Superior temporal gyrus (tissue), 1 donor: ENCODE results near the gene B4GALNT3.

Experiments used
- DNase-seq: peaks from one replicate; pipeline ENCODE4 v3.0.0-alpha.2; 2016; ENCODE audit errors: extremely low spot score

The B4GALNT3 gene

DNA sequence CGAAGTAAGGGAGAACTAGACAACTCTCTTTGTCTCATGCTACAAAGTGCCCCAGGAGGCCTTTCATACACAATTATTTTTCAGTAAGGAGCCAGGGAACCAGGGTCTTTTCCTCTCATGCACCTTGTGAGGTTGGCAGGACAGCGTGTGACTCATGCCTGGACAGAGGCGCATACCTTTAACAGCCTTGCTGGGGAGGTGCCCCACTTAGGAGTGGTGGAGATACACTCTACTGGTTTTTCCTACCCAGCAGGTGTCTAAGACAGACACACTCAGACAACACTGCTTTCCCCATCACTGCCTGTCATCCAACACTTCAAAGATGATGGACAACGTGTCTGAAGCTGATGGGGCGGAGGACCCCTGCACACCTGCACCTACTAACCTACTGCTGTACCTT, 49.1 kb downstream of the B4GALNT3 start:
- DNase-seq: no peak

DNA sequence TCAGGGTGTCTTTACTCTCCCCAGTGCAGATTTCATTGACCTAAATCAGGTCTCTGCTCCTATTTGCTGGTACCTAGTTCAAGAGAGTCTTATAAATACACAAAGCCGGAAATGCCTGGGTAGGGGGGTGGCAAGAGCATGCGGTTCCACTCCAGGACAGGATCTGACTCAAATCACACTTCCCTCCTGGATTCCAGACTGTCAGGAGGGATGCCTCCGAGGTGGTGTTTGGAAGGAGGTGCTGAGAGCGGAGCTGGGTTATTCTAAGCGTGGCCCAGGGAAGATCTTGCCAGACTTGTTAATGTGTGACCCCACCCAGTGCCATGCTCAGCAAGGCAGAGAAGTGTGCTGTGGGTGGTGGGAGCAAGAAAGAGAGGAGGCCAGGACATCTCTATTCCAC, 49.8 kb downstream of the B4GALNT3 start:
- DNase-seq: peak; percentile 19

DNA sequence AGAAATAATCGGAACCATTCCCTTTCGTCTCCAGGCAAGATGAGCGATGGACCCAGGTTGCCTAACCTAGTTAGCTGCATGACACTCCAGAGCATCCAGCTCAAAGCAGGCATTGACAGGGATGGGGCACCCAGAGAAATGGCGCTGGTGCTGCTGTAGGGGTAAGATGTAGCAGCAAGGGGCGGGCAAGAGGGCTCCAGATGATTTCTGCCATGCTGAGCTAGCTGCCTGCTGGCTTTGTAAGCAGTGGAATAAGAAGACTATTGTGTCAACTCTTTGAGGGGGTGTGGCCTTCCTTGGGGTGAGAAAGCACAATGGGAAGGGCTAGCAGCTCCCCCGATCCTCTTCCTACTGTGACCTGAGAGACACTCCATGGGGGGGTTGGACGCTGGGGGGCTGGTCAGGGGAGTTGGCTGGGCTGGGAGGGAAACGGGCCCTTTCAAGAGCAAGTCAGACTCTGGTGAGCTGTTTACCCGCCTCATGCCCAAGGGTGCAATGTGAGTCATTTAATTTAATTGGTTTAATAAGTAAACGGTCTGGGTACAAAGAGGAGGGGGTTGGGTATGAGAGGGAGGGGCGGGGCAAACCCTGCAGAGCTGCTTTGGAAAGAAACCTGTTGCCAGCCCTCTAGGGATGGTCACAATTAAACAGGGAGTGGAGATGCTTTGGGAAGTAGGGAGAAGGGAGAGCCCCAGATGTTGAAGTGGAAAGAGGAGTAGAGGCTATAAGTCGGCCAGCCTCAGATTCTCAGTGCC, 50.5 kb downstream of the B4GALNT3 start:
- peak; percentile 37 for DNase-seq

DNA sequence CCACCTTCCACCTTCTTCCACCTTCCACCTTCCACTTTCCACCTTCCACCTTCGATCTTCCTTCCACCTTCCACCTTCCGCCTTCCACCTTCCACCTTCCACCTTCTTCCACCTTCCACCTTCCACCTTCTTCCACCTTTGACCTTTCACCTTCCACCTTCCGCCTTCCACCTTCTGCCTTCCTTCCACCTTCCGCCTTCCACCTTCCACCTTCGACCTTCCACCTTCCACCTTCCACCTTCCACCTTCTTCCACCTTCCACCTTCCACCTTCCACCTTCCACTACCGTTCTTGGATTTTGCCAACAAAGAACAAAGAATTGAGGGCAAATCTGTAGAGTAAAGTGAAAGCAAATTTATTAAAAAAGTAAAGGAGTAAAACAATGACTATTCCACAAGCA, 53.2 kb downstream of the B4GALNT3 start:
- DNase-seq: no peak

DNA sequence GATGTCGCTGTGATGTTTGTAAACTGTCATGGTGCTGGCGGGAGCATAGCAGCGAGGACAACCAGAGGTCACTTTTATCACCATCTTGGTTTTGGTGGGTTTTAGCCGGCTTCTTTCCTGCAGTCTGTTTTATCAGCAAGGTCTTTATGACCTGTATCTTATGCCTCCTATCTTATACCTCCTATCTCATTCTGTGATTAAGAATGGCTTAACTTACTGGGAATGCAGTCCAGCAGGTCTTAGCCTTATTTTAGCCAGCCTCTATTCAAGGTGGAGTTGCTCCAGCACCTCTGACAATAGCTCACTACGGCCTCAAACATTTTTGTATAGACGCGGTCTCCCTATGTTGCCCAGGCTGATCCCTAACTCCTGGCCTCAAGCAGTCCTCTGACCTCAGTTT, 53.7 kb downstream of the B4GALNT3 start:
- no peak for DNase-seq

DNA sequence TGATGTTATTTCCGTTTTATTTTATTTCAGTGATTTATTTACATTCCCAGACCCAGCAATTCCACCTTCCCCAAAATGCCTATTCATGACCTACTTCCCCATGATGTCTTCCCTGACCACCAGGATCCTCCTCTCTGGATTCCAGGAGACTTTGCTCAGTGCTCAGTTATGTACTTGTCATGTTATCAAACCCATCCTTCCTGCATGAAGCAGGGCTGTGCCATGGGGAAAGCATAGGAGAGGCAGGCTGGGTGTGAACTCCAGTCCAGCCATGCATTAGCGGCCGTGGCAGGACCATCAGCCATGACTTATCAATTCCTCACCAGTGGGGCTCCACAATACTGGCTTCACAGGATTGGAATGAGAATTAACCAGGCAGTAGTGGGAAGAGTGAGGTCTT, 57.8 kb downstream of the B4GALNT3 start:
- no peak for DNase-seq

DNA sequence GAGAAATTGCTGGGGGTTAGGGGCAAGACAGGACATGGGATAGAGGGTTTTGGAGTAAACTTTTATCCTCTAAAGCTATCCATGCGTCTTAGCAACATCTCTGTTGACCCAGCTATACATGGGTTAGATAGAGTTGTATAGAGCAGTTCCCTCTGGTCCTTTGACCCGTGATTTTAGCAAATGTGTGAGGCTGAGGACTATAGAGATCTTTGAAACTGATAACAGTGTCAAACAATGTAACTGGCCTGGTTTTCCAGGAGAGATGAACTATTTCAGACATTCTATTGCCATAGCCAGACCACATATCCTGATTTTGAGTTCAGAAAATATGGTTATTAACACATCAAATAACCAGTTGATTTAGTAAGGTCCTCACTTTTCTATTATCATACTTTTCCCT, 60.4 kb downstream of the B4GALNT3 start:
- no peak for DNase-seq

DNA sequence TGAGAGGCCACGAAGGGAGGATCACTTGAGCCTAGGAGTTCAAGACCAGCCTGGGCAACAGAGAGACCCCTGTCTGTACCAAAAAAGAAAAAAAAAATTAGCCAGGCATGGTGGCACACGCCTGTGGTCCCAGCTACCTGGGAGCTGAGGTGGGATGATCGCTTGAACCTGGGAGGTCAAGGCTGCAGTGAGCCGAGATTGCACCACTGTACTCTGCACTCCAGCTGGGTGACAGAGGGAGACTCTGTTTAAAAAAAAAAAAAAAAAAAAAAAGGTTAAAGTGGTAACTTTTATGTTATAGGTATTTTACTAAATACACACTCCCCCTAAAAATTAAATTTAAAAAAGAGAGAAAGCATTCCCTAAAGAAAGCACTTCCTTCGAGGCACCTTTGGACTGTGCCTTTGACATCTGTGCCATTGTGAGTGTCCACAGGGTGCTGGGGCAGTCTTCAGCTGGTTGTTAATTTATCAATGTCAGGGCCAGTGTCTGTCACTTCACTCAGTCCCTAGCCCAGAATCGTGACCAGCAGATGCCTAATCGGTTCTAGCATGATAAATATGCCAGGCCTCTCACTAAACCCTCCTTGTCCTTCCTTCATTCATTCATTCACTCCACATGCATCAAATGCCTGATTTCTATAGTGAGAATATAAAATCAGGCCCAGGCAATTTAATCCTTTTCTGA, 63.1 kb downstream of the B4GALNT3 start:
- DNase-seq: no peak

DNA sequence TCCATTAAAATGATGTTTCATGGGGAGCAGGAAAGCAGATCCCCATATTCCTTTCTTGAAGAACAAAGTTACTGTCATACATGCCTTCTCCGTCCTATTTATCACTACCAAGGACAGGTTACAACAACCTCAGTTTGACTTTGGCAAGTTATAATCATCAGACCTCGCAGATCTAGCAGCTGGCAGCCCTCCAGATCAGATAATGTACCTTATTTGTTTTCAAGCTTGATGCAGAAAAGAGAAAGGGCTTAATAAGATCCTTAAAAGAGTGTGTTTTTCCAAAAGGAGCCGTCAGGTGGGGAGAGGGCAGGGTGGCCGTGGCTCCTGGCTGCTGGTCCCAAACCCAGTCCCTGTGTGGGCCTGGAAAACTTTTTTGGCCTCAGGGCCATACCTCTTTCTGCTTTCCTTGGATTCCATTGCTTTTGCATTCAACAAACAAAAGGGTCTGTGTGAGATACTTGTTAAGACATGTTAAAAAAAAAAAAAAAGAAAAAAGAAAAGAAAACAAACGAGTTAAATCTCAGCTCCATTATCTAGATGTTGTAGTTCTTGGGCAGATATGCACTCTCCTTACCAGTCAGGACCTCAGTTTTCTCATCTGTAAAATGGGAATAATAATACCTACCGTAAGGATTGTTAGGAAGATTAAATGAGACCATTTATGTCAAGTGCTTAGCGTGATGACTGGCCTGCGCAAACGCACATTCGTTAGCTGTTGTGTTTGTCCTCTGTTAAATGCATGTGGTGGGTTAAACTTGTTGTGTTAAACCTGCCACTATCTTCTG, 64.6 kb downstream of the B4GALNT3 start:
- DNase-seq: no peak

DNA sequence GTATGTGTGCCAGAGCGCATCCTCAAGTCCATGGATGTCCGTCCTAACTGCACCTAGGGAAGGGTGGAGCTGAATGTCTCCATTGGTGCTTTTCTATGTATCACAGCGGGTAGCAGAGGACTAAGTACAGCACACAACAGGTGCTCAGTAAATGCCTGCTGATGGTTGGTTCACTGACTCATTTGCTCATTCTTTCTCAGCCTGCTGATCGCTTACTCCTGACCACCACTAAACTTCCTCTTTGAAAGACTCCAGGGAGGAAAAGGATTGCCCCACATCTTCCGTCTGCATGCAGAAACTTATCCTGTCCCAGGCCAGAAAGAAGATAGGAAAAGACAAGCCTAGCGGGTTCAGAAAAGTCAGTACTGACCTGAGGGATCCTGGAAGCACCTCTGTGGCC, 66.3 kb downstream of the B4GALNT3 start:
- DNase-seq: no peak

DNA sequence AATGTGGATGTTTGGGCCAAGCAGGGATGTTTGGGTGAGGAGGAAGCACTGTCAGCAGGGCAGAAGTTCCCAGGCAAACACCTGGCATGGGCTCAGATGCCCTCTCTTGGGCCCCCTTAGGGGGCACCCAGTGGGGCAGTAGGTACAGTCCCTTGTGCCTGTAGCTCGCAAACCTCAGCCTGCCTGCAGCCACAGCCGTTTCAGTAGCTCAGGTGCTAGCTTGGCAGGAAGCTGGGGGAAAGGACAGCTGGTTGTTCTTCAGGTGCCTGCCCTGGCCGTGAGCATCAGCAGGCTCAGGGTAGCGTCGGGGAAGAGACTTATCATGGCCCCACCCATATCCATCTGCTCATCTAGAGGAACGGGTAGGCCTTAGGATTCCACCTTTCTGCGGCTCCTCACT, 67.5 kb downstream of the B4GALNT3 start:
- no peak for DNase-seq

DNA sequence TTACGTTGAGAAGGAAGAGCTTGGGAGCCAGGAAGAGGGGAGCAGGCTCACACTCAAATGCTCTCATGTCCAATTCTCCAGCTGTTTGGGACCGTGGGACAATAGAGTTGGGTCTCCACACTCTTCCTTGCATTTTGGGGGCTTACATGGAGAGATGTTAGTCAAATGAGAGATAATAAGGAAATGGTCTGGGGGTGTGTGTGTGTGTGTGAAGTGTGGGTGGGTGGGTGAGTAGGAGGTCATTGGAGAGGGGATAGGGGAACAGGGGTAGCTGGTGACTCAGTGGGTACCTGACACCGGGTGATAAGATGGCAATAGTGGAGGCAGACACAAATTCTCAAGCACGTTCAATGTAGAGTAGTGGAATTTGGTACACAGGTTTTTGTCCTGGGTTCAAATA, 68.0 kb downstream of the B4GALNT3 start:
- DNase-seq: no peak

DNA sequence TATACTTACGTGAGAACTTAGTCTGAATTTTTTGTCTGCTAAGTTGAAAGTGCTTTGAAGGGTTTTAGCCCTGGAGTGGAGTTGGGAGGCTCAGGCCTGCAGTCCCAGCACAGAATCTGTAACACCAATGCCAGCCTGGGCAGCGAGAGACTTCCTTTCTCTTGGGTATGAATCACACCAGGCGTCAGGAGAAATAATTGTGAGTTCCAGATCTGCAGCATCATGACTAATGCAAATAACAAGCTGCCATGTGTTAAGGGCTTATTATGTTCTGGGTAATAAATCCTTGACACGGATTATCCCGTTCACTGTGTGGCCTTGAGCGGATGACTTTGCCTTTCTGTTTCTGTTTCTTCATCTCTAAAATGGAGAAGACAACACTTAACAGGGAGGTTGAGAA, 70.6 kb downstream of the B4GALNT3 start:
- peak; percentile 33 for DNase-seq

DNA sequence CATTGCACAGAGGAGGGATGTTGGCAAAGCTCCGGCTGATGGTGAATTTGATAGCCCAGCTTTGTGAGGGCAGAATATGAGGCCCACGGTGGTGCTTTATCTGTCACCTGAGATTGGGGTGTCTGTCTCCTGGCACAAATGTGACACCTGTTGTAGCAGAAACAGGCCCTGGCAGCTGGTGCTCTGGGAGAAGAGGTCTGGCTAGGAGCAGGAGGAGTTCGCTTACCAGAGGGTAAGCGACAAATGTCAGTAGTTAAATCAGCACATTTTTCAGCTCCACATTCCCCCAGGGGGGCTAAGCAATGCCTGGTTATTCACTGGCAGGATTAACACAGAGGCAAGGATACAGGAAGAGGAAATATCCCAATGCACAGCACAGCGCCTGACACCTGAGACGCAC, 71.1 kb downstream of the B4GALNT3 start:
- DNase-seq: no peak

DNA sequence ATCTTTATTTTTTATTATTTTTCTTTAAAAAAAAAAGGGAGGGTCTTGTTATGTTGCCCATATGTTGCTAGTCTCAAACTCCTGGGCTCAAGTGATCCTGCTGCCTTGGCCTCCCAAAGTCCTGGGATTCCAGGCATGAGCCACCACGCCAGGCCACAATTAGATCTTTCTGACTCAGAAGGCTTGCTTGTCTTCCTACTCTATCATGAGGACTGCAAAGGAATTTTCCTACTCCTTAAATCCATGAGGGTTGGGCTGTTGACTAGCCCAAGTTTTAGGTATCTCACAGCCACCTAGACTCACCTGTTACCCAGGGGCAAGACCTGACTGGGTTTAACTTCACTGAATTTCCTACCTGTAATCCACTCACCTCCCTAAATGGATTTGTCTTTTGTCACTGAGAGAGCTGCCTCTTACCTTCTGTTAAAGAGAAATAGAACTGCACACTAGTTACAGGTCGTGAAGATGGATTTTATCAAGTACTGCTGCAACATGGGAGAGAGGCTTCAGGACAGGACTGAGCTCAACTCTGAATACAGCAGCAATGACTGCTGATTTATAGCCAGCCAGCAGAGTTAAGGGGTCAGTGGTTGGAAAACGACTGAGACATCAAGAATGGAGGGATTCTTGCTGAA, 72.3 kb downstream of the B4GALNT3 start:
- DNase-seq: no peak

DNA sequence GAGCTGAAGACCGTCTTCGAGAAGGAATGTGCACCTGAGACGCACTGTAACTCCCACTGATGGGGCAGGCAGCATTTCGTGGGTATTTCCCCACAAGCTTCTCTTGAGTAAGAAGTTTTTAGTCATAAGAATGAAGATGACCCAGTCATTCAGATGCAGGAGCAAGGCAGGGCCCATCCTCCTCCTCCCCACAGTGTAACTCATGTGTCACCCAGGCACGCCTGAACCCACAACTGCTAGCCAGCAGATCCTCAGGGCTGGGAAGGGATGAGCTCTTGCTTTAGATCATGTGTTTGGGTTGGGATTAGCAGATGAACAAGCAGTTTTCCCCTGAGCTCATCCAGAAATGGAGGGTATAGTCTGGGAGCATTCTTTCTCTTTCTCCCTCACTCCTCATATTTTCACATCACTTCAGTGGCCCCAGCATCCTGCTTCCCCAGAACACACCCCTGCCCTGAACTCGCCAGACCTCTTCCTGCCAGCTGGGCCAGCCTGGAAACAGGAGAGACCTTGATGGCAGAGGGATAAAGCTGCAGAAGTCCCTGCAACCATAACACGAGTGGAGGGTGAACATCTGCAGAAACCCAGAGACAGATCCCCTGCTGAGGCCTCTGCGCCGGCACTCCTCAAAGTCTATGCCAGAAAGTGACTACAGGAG, 73.3 kb downstream of the B4GALNT3 start:
- no peak for DNase-seq

DNA sequence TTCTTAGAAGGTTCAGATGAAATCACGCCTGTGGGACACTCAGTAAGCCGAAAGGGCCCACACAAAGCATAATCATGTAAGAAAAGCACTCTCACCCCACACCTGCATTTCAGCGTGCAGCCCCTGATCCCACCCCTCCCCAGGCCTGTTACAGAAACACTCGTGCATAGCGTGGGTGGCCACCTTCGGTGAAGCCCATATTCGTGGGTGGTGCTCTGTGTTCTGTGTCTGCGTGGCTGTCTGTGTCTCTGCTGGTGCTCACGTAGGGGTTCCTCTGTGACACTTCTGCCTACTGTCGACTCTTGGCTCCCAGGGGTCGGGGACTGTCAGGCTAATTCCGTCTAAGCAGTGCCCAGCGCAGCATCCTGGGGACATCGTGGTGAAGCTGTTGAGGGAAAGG, 74.0 kb downstream of the B4GALNT3 start:
- no peak for DNase-seq

DNA sequence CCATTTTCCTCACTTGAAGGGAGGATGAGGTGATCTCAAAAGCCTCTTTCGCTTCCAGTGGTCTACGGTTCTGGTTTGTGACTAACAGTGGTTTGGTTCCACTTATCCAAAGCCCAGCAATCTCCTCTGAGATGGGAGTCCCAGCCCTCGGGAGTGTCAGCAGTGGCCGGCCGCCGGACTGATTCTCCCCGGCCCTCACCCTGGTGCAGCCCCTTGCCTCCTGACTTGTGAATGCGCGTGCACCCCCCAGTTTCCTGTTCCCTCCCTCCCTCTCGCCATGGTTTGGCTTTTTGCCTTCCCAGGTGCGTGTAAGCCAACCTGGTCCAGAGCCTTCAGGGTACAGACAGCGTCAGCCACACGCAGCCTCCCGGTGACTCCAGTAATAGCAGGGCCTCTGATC, 74.5 kb downstream of the B4GALNT3 start:
- no peak for DNase-seq

DNA sequence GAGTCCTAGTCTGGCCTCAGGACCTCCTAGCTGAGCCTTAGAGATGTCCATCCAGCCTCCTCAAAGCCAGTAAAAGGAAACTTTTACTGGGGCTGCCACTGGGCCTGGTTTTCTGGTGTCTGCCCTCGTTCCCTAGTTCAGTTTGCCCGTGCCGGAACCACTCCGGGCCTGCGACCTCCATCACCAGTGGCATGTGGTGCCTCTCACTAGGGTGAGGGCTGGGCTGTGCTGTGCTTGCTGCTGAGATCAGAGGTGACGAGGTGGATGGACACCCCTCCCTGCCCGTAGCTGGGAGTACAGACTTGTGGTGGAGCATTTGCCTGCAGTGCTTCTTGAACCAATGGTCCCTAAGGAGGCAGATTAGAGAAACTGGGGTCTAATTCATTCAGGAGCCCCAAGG, 75.7 kb downstream of the B4GALNT3 start:
- DNase-seq: no peak

DNA sequence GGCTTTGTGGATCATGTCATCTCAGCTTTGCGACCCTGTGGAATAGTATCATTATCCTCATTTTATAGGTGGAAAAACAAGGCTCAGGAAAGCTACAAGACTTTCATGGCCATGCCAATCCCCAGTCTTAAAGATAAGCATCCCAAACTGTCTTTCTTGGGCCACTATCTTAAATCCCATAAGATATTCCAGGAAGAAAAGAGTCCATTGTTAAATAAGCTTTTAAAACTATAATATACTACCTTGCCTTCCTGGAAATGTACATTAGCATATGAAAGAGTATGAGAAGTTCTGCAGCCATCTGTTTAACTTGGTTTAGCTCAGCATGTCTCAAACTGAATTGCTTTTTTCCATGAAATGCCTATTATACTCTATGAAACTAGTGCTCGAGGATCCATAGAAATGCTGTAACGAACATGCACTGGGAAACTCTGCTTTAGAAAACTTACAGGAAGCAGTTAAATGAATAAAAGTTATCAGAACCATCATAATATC, 77.1 kb downstream of the B4GALNT3 start:
- DNase-seq: no peak

DNA sequence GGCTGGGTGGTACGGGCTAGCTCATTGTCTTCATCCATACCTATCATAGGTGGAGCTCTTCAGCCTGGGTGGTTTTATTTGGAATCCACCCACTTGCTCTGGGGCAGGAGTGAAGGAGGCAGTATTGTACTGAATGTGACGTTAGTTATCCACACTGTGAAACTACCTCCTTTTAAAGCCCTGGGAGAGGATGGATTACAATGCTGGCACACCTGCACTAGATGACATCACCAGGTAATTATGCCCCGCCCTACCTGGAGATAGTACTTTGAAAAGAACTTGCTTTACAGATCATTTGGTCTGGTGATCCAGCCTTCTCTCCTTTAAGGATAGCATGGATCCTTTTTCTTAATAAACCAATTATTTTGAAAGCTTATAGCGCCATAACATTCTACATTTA, 78.0 kb downstream of the B4GALNT3 start:
- no peak for DNase-seq
